ENCODE measurements around the gene FAM210A. TPM values are rescaled to one million over a fixed set of nuclear protein-coding genes. Genes with fewer than 3 reads are reported as not detected.

The FAM210A gene
- total RNA-seq, 1 experiment from 2014 or later = 26.2 TPM

GRCh38 chr18:13635046-13635445 is 91.3 kb downstream of the FAM210A start:
- H2AFZ ChIP-seq (ENCODE audit: low read depth, low read length, poor library complexity, severe bottlenecking) = no peak overlapping the region
- DNase-seq (ENCODE audit: low read depth, low spot score) (no peak), ATAC-seq (no peak)
- H3K79me2 ChIP-seq (ENCODE audit: insufficient read depth, low read length) = no peaks in the 10 kb centered on the region
- no peaks in the 10 kb centered on the region for H4K20me1 ChIP-seq (ENCODE audit: insufficient read depth)
- TF ChIP-seq CTCF (IDR thresholded peaks at IDR 0.05 in 2 of 3, conservative IDR thresholded peaks at IDR 0.05 in 1 of 3; ENCODE audit: borderline replicate concordance in 1 of 3, insufficient read depth in 1 of 3, low read depth in 2 of 3, low read length in 2 of 3) (no peak), ATF3 (IDR thresholded peaks at IDR 0.05) (no peak), TCF7L2 (IDR thresholded peaks at IDR 0.05; ENCODE audit: borderline replicate concordance, extremely low read depth, insufficient read depth, insufficient read length) (no peak), ZNF274 (IDR thresholded peaks at IDR 0.05; ENCODE audit: low read depth, low read length) (no peak), EZH2phosphoT487 (IDR thresholded peaks at IDR 0.05; ENCODE audit: borderline replicate concordance) (no peak), POLR2A (IDR thresholded peaks at IDR 0.05; ENCODE audit: borderline replicate concordance, extremely low read depth, insufficient read depth, insufficient read length) (no peak), EZH2 (IDR thresholded peaks at IDR 0.05) (no peak), CEBPB (IDR thresholded peaks at IDR 0.05; ENCODE audit: low read depth) (no peak), FOSL1 (IDR thresholded peaks at IDR 0.05; ENCODE audit: low read depth) (no peak), SIN3A (IDR thresholded peaks at IDR 0.05; ENCODE audit: low read depth) (no peak)
- ChIA-PET CTCF (no interaction called here), RAD21 (ENCODE audit: low non-redundant PET in 1 of 2, low total read pairs in 2 of 2, uncharacterized antibody in 2 of 2, unreplicated experiment in 2 of 2) (no interaction called here), POLR2A (no interaction called here)
- H3K27me3 ChIP-seq (ENCODE audit: insufficient read depth, low read length) = no peaks in the 10 kb centered on the region
- no peak overlapping the region for H3K9ac ChIP-seq (ENCODE audit: low read length)
- H3K36me3 ChIP-seq (ENCODE audit: control insufficient read depth in 1 of 2, insufficient read depth in 2 of 2, low read length in 2 of 2) = no peaks in the 10 kb centered on the region
- intact Hi-C loops (cut with micrococcal nuclease) = loop anchor here (10.0 kb wide), 1 partner anchor 690 kb away; the partner anchor contains the start of gene SEH1L
- H3K9me2 ChIP-seq (ENCODE audit: insufficient read depth) = no peaks in the 10 kb centered on the region
- no peak overlapping the region for H3K4me3 ChIP-seq (replicated peaks in 1 of 2; ENCODE audit: low read depth in 1 of 2, low read length in 2 of 2)
- peaks cover 0 to 9% of the 10 kb centered on the region in 2 experiments; a peak in 2 of 4 replicates for H3K9me3 ChIP-seq (ENCODE audit: control insufficient read depth in 1 of 2, insufficient read depth in 1 of 2, low read depth in 1 of 2, low read length in 2 of 2)
- H3K4me2 ChIP-seq (ENCODE audit: low read length) = no peak overlapping the region
- no peaks in the 10 kb centered on the region for H3K4me1 ChIP-seq (ENCODE audit: control insufficient read depth in 1 of 2, insufficient read depth in 2 of 2, low read length in 2 of 2)
- H3K27ac ChIP-seq (ENCODE audit: low read depth, low read length) = no peak overlapping the region
- no TSS peak for BruUV-seq (replicated peaks)

All from HCT116 (cell line).